Thoracic aorta (tissue), 2 donors: ENCODE measurements around the gene CT47A1. TPM values are rescaled to one million over a fixed set of nuclear protein-coding genes. Genes with fewer than 3 reads are reported as not detected.

ENCODE experiments used
- ATAC-seq: fragments of 150-250 bp; one replicate; pipeline ENCODE4 v1.8.0; 2017; ENCODE audit warnings: low read depth; ENCODE audit not compliant: insufficient number of reproducible peaks, low FRiP score
- DNase-seq: peaks from one replicate; pipeline ENCODE4 v3.0.0-alpha.2; 2020; ENCODE audit warnings: low spot score
- H3K27ac ChIP-seq, 2 donors: fragments of 200-600 bp; sonication (generic); 1 replicate in 1 of 2; 2 replicates in 1 of 2; pipeline ENCODE4 v1.5.1; 2016; ENCODE audit warnings: mild to moderate bottlenecking in 2 of 2, moderate library complexity in 2 of 2
- H3K27me3 ChIP-seq: fragments of 200-600 bp; sonication (generic); replicated peaks from 2 replicates; pipeline ENCODE4 v1.6.0; 2016; ENCODE audit warnings: mild to moderate bottlenecking; ENCODE audit not compliant: insufficient read depth
- H3K36me3 ChIP-seq: fragments of 200-600 bp; sonication (generic); one replicate; pipeline ENCODE4 v1.5.1; 2016
- H3K4me1 ChIP-seq, 2 donors: fragments of 200-600 bp; sonication (generic); 1 replicate in 1 of 2; 2 replicates in 1 of 2; pipeline versions ENCODE4 v1.5.1 to v1.6.0; 2016; ENCODE audit warnings: low read depth in 2 of 2, mild to moderate bottlenecking in 1 of 2; ENCODE audit not compliant: control insufficient read depth in 1 of 2
- H3K4me3 ChIP-seq: fragments of 200-600 bp; sonication (generic); 2 replicates; pipeline ENCODE4 v1.5.1; 2016; ENCODE audit warnings: mild to moderate bottlenecking
- H3K9me3 ChIP-seq: fragments of 200-600 bp; sonication (generic); 2 replicates; pipeline ENCODE4 v1.5.1; 2016
- CTCF ChIP-seq: fragments of 200-600 bp; sonication (generic); IDR thresholded peaks from one replicate; pipeline ENCODE4 v1.5.1; 2019; ENCODE audit warnings: antibody characterized with exemption
- total RNA-seq, 2 donors: library from RNA; depleted of rRNA; stranded (reverse); fragments of >200 nt; gene quantifications; one replicate each; pipeline versions ENCODE4 v1.1.0 to v1.2.3, GENCODE V29; 2016

The CT47A1 gene
- total RNA-seq, 2 donors from 2014 or later, result not detected

GRCh38 chrX:121011254-121011653, 25.7 kb upstream of the CT47A1 start:
- no peaks in the 10 kb centered on the region for H3K4me1 ChIP-seq
- no peaks in the 10 kb centered on the region for H3K9me3 ChIP-seq
- no peak overlapping the region for H3K27ac ChIP-seq
- no peaks in the 10 kb centered on the region for H3K27me3 ChIP-seq
- no peak overlapping the region for H3K4me3 ChIP-seq
- ATAC-seq (no peak), DNase-seq (no peak)
- H3K36me3 ChIP-seq, result no peaks in the 10 kb centered on the region
- TF ChIP-seq CTCF, result no peak

- Histone ChIP-seq H3K9me3 (no peaks in the 10 kb centered on the region), H3K4me1 (no peaks in the 10 kb centered on the region), H3K27ac (no peak overlapping the region), H3K27me3 (no peaks in the 10 kb centered on the region), H3K36me3 (no peaks in the 10 kb centered on the region), H3K4me3 (no peak overlapping the region)
- no peak for DNase-seq
- TF ChIP-seq CTCF, result no peak
- ATAC-seq, result no peak
Measured at GRCh38 chrX:121010218-121010617, 24.7 kb upstream of the CT47A1 start.

- no peaks in the 10 kb centered on the region for H3K36me3 ChIP-seq
- H3K27me3 ChIP-seq, result no peaks in the 10 kb centered on the region
- H3K4me1 ChIP-seq, result no peaks in the 10 kb centered on the region
- ATAC-seq (no peak), DNase-seq (no peak)
- H3K27ac ChIP-seq, result no peak overlapping the region
- H3K9me3 ChIP-seq, result no peaks in the 10 kb centered on the region
- TF ChIP-seq CTCF, result no peak
- no peak overlapping the region for H3K4me3 ChIP-seq
Measured at GRCh38 chrX:121009764-121010163, 24.2 kb upstream of the CT47A1 start.

GRCh38 chrX:121008920-121009319, 23.4 kb upstream of the CT47A1 start:
- Histone ChIP-seq H3K27me3 (no peaks in the 10 kb centered on the region), H3K4me1 (no peaks in the 10 kb centered on the region), H3K27ac (no peak overlapping the region), H3K9me3 (no peaks in the 10 kb centered on the region), H3K4me3 (no peak overlapping the region), H3K36me3 (no peaks in the 10 kb centered on the region)
- DNase-seq (no peak), ATAC-seq (no peak)
- TF ChIP-seq CTCF, result no peak

- H3K4me3 ChIP-seq, result no peak overlapping the region
- no peak overlapping the region for H3K27ac ChIP-seq
- DNase-seq (no peak), ATAC-seq (no peak)
- TF ChIP-seq CTCF, result no peak
- no peaks in the 10 kb centered on the region for H3K27me3 ChIP-seq
- no peaks in the 10 kb centered on the region for H3K4me1 ChIP-seq
- H3K36me3 ChIP-seq, result no peaks in the 10 kb centered on the region
- no peaks in the 10 kb centered on the region for H3K9me3 ChIP-seq
Measured at GRCh38 chrX:121000589-121000988, 15.0 kb upstream of the CT47A1 start.
